Keratinocyte (primary cell): ENCODE data around the gene LDLR. TPM values are rescaled to one million over a fixed set of nuclear protein-coding genes. Genes with fewer than 3 reads are reported as not detected.

Source experiments
- DNase-seq: peaks from one replicate; pipeline ENCODE4 v3.0.0-alpha.2; 2011; ENCODE audit warnings: low read depth, missing footprints, low spot score
- FAIRE-seq: peaks from 2 replicates; lab custom pipeline; 2011; peaks lifted over from hg19 to GRCh38; lab: Jason Lieb, UNC
- H2AFZ ChIP-seq: 2 replicates; pipeline ENCODE4 v1.6.0; 2012; ENCODE audit warnings: low read length, control low read depth, inconsistent platforms; ENCODE audit not compliant: control insufficient read depth
- H3K27ac ChIP-seq: 2 replicates; pipeline ENCODE4 v1.5.1; 2011; ENCODE audit warnings: low read length; ENCODE audit not compliant: control insufficient read depth, insufficient read depth
- H3K27me3 ChIP-seq: 3 replicates; pipeline ENCODE4 v1.6.0; 2011; ENCODE audit warnings: low read length; ENCODE audit not compliant: control insufficient read depth, insufficient read depth; ENCODE audit errors: extremely low read depth
- H3K36me3 ChIP-seq, 2 experiments: 2 replicates in 1 of 2; 3 replicates in 1 of 2; pipeline ENCODE4 v1.5.1; 2011; ENCODE audit warnings: low read length in 2 of 2, mild to moderate bottlenecking in 1 of 2; ENCODE audit not compliant: control insufficient read depth in 2 of 2, insufficient read depth in 2 of 2; ENCODE audit errors: extremely low read depth in 1 of 2
- H3K4me1 ChIP-seq: 3 replicates; pipeline ENCODE4 v1.5.1; 2011; ENCODE audit warnings: low read length; ENCODE audit not compliant: control insufficient read depth, insufficient read depth; ENCODE audit errors: extremely low read depth
- H3K4me2 ChIP-seq: 3 replicates; pipeline ENCODE4 v1.6.0; 2011; ENCODE audit warnings: low read depth, low read length; ENCODE audit not compliant: control insufficient read depth, insufficient read depth; ENCODE audit errors: extremely low read depth
- H3K4me3 ChIP-seq, 3 experiments: fragments of 200-600 bp in 1 of 3; sonication (generic) in 1 of 3; 2 replicates in 2 of 3; 3 replicates in 1 of 3; pipeline ENCODE4 v1.5.1; 2011 to 2016; ENCODE audit warnings: low read length in 3 of 3, mild to moderate bottlenecking in 3 of 3, control low read depth in 2 of 3, inconsistent platforms in 1 of 3, low read depth in 1 of 3, mixed read lengths in 1 of 3, mixed run types in 1 of 3, moderate library complexity in 1 of 3; ENCODE audit not compliant: control insufficient read depth in 2 of 3, insufficient read depth in 2 of 3; ENCODE audit errors: extremely low read depth in 1 of 3
- H3K79me2 ChIP-seq: 2 replicates; pipeline ENCODE4 v1.6.0; 2012; ENCODE audit warnings: low read length; ENCODE audit not compliant: control insufficient read depth, insufficient read depth
- H3K9ac ChIP-seq: 3 replicates; pipeline ENCODE4 v1.6.0; 2011; ENCODE audit warnings: low read length; ENCODE audit not compliant: control insufficient read depth, insufficient read depth; ENCODE audit errors: extremely low read depth
- H3K9me1 ChIP-seq: 3 replicates; pipeline ENCODE4 v1.6.0; 2011; ENCODE audit warnings: low read length; ENCODE audit not compliant: control insufficient read depth, insufficient read depth; ENCODE audit errors: extremely low read depth
- H3K9me3 ChIP-seq: 2 replicates; pipeline ENCODE4 v1.5.1; 2012; ENCODE audit warnings: low read depth, low read length; ENCODE audit not compliant: control insufficient read depth
- H4K20me1 ChIP-seq: 3 replicates; pipeline ENCODE4 v1.6.0; 2011; ENCODE audit warnings: low read length; ENCODE audit not compliant: control insufficient read depth, insufficient read depth; ENCODE audit errors: extremely low read depth
- EZH2 ChIP-seq: IDR thresholded peaks from one replicate; pipeline ENCODE4 v1.6.1; 2012; ENCODE audit warnings: inconsistent platforms, mild to moderate bottlenecking, low read length, moderate library complexity
- dilution Hi-C: fragments of 300-500 bp; cut with MboI; formaldehyde crosslinking; loops from one replicate; pipeline ENCODE4 v1.7.0; 2020; ENCODE audit warnings: low sequenced_read_pairs; ENCODE audit not compliant: extremely low pct_ligation_motif_present
- polyA plus RNA-seq, 5 experiments: library from polyadenylated mRNA; depleted of rRNA in 3 of 5; stranded (reverse) in 3 of 5; stranded (forward) in 1 of 5; unstranded in 1 of 5; fragments of >200 nt; gene quantifications; 1 replicate in 1 of 5; 2 replicates in 3 of 5; 3 replicates in 1 of 5; pipeline versions ENCODE4 v1.2.1 to v1.2.3, GENCODE V29; 2011 to 2012; ENCODE audit warnings: missing spikeins in 2 of 5, low read depth in 1 of 5, low replicate concordance in 1 of 5
- TF ChIP-seq, protein P1 (sequence below), 3 experiments: IDR thresholded peaks in 1 of 3; conservative IDR thresholded peaks in 1 of 3; optimal IDR thresholded peaks in 1 of 3; 2 replicates in 2 of 3; 3 replicates in 1 of 3; pipeline versions ENCODE3 to v1.5.1; 2011; ENCODE audit warnings: low read length in 3 of 3, mild to moderate bottlenecking in 3 of 3, moderate library complexity in 2 of 3, control low read depth in 1 of 3, inconsistent platforms in 1 of 3; ENCODE audit not compliant: insufficient read depth in 2 of 3; ENCODE audit errors: extremely low read depth in 1 of 3

LDLR gene
- polyA plus RNA-seq, 1 donor (not counting 4 experiments of a cell fraction or from before 2014, with no cell fraction given): 241 TPM

DNA sequence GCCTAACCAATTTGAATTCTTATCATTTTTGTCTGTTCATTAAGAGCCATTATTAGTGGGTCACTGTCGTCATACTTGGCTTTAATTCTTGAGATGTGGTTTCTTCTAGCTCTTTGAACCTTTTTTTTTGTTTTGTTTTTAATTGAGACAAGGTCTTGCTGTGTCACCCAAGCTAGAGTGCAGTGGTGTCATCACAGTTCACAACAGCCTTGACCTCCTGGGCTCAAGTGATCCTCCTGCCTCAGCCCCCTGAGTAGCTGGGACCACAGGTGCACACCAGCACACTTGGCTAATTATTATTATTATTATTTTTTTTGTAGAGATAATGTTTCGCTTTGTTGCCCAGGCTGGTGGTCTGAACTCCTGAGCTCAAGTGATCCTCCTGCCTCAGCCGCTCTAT is 25.8 kb upstream of the LDLR start:
- Histone ChIP-seq H3K9me3 (no peaks in the 10 kb centered on the region), H4K20me1 (no peaks in the 10 kb centered on the region), H3K4me2 (no peak overlapping the region), H3K9me1 (no peaks in the 10 kb centered on the region), H3K9ac (no peak overlapping the region), H3K4me1 (no peaks in the 10 kb centered on the region), H3K27me3 (no peaks in the 10 kb centered on the region), H3K79me2 (no peaks in the 10 kb centered on the region), H3K36me3 (peaks cover 11 to 30% of the 10 kb centered on the region in 2 experiments), H2AFZ (no peak overlapping the region), H3K27ac (no peak overlapping the region), H3K4me3 (no peak overlapping the region)
- dilution Hi-C loops: no loop called here
- DNase-seq: no peak
- FAIRE-seq: no peak
- no peak for TF ChIP-seq EZH2
- TF ChIP-seq, protein P1, sequence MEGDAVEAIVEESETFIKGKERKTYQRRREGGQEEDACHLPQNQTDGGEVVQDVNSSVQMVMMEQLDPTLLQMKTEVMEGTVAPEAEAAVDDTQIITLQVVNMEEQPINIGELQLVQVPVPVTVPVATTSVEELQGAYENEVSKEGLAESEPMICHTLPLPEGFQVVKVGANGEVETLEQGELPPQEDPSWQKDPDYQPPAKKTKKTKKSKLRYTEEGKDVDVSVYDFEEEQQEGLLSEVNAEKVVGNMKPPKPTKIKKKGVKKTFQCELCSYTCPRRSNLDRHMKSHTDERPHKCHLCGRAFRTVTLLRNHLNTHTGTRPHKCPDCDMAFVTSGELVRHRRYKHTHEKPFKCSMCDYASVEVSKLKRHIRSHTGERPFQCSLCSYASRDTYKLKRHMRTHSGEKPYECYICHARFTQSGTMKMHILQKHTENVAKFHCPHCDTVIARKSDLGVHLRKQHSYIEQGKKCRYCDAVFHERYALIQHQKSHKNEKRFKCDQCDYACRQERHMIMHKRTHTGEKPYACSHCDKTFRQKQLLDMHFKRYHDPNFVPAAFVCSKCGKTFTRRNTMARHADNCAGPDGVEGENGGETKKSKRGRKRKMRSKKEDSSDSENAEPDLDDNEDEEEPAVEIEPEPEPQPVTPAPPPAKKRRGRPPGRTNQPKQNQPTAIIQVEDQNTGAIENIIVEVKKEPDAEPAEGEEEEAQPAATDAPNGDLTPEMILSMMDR (optimal IDR thresholded peaks at IDR 0.05 in 1 of 3, IDR thresholded peaks at IDR 0.05 in 1 of 3, conservative IDR thresholded peaks at IDR 0.05 in 1 of 3; ENCODE audit: extremely low read depth in 1 of 3, insufficient read depth in 2 of 3, low read length in 3 of 3): no peak

DNA sequence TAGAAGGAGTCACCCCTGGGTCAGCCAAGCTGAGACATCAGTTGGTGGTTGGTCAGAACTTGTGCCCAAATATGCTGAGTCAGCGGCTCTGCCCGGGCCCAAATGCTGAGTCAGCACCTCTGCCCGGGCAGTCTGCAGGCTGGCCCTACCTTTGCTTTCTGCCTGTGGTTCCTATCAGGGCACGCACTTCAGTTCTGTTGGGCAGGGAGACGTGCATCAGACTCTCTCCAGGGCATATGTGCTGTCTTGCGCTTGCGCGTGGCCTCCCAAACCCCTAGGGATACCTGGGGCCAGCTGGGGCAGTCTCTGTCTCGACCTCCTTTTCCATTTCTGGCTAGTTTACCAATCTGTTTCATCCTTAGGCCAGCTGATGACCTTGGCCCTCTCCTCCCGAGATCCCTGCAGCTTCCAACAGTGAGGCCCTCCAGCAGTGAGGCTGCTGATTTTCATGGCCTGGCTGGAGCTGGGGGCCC is 24.4 kb upstream of the LDLR start:
- no peak overlapping the region for H3K27ac ChIP-seq
- FAIRE-seq (no peak), DNase-seq (no peak)
- H3K9me3 ChIP-seq: no peaks in the 10 kb centered on the region
- H2AFZ ChIP-seq: no peak overlapping the region
- H3K4me1 ChIP-seq: no peaks in the 10 kb centered on the region
- H4K20me1 ChIP-seq: no peaks in the 10 kb centered on the region
- dilution Hi-C loops: no loop called here
- no peak for TF ChIP-seq EZH2
- TF ChIP-seq, protein P1 (optimal IDR thresholded peaks at IDR 0.05 in 1 of 3, IDR thresholded peaks at IDR 0.05 in 1 of 3, conservative IDR thresholded peaks at IDR 0.05 in 1 of 3; ENCODE audit: extremely low read depth in 1 of 3, insufficient read depth in 2 of 3, low read length in 3 of 3): no peak
- H3K4me2 ChIP-seq: no peak overlapping the region
- no peak overlapping the region for H3K4me3 ChIP-seq
- H3K27me3 ChIP-seq: no peaks in the 10 kb centered on the region
- no peak overlapping the region for H3K9ac ChIP-seq
- no peaks in the 10 kb centered on the region for H3K9me1 ChIP-seq
- no peaks in the 10 kb centered on the region for H3K79me2 ChIP-seq
- peaks cover 8 to 28% of the 10 kb centered on the region in 2 experiments for H3K36me3 ChIP-seq
